GM12873 (cell line): ENCODE measurements around the gene PCDHGA12.
A peak's percentile ranks its signal among the peaks of the same experiment; 100 is the strongest.

Source experiments
- CTCF ChIP-seq: IDR thresholded peaks from 2 replicates; pipeline ENCODE4 v1.5.1; 2012; ENCODE audit warnings: low read depth, mild to moderate bottlenecking, moderate library complexity, low read length, control low read depth; ENCODE audit not compliant: insufficient read depth; ENCODE audit errors: missing control alignments

The PCDHGA12 gene

GRCh38 chr5:141417494-141418172 lies 12.7 kb upstream of the PCDHGA12 start, which contains the start of gene PCDHGB7:
Gene PCDHGB7 (plus strand): TSS chr5:141417677. CDS start chr5:141417860, 183 bp downstream.
- peak; percentile 81 for TF ChIP-seq CTCF

GRCh38 chr5:141419074-141419880 lies 11.0 kb upstream of the PCDHGA12 start:
- TF ChIP-seq CTCF: no peak

- peak; percentile 37 for TF ChIP-seq CTCF
Measured at GRCh38 chr5:141420855-141421488, 9.3 kb upstream of the PCDHGA12 start, which contains the start of gene PCDHGA11. Gene PCDHGA11 (plus strand): TSS chr5:141421051. CDS start chr5:141421228, 177 bp downstream.

GRCh38 chr5:141421489-141421855 lies 8.8 kb upstream of the PCDHGA12 start:
- no peak for TF ChIP-seq CTCF

- TF ChIP-seq CTCF: no peak
Measured at GRCh38 chr5:141422742-141423291, 7.5 kb upstream of the PCDHGA12 start.

GRCh38 chr5:141427783-141428426 lies 2.4 kb upstream of the PCDHGA12 start:
- TF ChIP-seq CTCF: no peak
